NCI-H2227 (cell line): ENCODE results near the gene GUCY2C.
"Not testable (repeated sequence)": the region's sequence is repeated elsewhere in the genome, so short reads cannot be mapped to it uniquely, and the experiment has no call there.

Experiments
- DNase-seq: peaks from one replicate; lab custom pipeline; 2025; ENCODE audit not compliant: unreplicated experiment; lab: John Stamatoyannopoulos, UW

GUCY2C gene

DNA sequence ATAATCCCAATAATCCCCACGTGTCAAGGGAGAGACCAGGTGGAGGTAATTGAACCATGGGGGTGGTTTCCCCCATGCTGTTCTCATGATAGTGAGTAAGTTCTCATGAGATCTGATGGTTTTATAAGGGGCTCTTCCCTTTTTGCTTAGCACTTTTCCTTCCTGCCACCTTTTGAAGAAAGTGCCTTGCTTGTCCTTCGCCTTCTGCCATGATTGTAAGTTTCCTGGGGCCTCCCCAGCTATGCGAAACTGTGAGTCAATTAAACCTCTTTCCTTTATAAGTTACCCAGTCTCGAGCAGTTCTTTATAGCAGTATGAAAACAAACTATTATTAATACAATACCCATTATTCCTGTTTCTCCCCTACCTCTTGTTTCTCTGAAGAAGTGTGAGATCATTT, 14.2 kb downstream of the GUCY2C start:
- DNase-seq = not testable (repeated sequence)

GRCh38 chr12:14681625-14682024, 14.8 kb downstream of the GUCY2C start:
- DNase-seq = no peak

- DNase-seq = no peak
These were observed 15.2 kb downstream of the GUCY2C start for GRCh38 chr12:14681190-14681589.

DNA sequence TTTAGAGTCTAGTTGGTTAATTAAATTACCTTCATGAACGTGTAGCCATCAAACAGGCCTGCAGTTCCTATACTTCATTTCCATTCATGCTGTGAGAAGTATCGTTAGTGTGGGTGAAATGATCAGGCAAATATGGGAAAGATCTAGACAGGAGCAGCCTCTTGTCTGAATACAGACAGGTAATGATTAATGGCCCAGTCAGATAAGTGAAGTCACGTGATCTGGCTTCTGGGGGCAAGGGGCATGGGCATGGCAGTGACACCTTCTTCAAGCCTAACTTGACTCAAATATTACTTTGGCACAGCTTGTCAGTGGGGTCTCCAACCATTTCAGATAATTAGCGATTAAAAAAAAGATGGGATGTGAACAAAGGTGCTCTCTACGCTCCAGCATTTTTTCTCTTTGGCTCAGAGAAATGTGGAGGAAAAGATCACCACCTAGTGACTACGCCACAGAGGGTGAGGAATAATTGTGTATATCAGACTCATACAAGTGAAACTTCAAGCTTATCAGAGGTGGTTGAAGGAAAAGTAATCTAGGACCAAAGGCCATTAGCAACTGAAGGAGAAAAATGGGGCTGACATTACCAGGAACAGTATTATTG, 17.8 kb downstream of the GUCY2C start:
- DNase-seq = no peak

GRCh38 chr12:14668591-14668990, 27.8 kb downstream of the GUCY2C start:
- no peak for DNase-seq

DNA sequence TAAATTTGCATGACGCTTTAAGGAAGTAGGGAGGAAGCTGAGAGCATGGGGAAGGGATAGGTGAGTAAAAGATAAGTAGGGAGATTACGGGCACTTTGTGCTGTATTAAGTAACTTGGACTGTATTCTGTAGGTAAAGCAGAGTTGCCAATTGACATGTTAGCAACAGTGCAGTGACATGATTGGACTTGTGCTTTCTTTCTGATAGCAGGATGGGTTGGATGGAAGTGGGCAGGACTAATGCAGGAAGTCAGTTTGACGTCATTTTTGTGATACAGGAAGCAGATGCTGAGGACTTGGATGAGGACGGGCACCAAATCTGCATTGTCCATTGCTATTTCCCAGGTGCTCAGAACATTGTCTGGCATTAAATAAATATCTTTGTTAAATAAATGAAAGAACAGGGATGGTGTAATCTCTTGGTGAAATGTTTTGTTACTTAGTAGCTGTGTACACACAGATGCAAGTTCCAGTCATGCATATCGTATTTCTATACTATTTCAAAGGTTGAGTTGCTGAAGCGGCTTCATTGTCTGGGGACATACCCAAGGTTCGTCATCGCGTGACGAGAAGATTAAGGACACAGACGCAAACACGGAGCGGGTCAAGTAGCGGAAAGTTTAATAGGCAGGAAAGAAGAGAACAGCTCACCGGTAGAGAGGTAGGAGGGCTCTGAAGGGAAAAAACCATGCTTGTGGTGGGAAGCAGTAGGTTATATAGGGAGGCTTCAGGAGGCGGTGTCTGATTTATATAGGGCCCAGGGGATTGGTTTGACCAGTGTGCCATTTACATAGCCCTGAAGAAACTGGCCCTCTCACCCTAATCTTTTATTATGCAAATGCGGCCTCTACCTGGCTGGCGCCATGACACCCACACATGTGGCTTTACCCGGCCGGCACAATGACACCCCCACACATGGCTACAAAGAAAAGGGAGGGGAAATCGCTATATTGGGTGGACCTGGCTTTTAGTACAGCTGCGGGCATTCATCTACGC, 30.7 kb downstream of the GUCY2C start:
- DNase-seq = no peak

- peak; percentile 18 for DNase-seq
These were observed 31.9 kb downstream of the GUCY2C start for GRCh38 chr12:14664434-14665023.

DNA sequence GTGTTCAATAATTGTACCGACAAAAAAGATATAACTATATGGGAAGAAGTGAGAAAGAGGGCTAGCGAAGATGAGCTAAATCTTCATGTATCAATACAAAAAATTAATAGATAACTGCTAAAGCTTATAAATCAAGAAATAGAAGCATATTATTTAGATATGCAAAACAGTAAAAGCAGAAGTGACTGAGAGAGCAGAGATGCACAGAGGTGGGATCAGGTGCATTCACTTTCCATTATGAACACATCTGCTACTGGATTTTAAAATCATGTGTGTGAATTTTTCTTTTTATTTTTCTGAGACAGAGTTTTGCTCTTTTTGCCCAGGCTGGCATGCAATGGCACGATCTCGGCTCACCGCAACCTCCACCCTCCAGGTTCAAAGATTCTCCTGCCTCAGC, 33.4 kb downstream of the GUCY2C start:
- DNase-seq = no peak

DNA sequence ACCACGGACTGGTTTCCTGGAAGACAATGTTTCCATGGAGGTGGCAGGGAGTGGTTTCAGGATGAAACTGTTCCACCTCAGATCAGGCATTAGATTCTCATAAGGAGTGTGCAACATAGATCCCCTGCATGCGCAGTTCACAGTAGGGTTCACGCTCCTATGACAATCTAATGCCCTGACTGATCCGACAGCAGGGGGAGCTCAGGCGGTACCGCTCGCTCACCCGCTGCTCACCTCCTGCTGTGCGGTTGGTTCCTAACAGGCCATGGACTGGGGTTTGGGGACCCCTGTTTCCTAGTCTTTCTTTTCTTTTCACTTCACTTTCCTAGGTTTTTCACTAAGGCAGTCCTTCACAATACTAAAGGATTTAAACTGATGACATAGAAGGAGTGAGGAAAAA, 39.6 kb downstream of the GUCY2C start:
- DNase-seq = no peak

GRCh38 chr12:14655284-14655683, 41.1 kb downstream of the GUCY2C start:
- DNase-seq = no peak

DNA sequence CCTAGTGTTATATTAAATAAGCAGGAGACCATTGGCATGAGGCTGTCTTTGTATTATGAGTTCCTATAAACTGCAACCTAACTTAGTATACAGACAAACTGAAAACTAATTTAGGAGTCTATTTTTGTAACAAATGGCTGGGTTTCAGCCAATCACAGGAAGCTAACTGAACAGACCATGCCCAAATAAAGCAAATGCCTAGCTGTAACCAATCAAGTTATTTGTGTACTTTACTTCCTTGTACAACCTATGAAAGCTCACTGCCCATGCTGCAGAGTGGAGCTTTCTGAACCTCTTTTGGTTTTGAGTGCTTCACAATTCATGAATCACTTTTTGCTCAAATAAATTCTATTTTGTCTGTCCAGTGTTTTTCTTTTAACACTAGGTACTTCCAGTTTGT, 41.6 kb downstream of the GUCY2C start:
- DNase-seq = no peak

DNA sequence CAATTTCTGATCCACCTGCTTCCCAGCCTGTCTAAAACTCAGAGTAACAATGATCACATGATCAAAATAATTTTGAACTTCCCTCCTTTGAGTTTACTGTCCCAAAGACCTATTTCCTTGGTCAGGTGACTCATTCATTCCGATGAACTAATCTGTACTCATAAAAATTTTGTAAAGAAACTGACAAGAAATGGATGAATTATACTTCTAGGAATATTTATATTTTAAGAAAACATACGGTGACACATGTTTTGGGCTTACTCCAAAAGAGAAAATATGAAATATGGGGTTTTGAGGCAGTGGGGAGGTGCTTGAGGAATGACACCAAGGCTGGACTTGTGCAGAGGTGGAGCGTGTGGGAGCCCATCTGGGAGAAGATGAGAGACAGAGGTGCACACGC, 42.0 kb downstream of the GUCY2C start:
- DNase-seq = no peak

GRCh38 chr12:14652483-14652882, 43.9 kb downstream of the GUCY2C start:
- DNase-seq = no peak

DNA sequence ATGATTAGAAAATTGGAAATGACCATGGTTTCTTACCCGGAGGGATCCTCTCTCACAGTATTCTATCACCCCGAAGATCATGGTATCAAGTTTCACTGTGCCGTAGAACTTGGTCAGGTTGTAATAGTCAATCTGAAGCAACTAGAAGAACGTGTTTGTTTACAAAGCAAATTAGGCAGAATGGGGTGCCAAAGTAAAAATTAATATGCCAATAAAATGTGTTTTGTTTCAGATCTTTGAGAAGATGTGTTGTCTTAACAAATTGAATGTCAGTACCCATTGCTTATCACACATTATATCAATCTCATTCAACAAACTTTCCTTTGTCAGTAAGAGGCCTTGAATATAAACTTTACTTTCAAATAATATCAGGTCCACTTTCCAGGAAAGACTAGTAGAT, 45.0 kb downstream of the GUCY2C start:
- DNase-seq = no peak

DNA sequence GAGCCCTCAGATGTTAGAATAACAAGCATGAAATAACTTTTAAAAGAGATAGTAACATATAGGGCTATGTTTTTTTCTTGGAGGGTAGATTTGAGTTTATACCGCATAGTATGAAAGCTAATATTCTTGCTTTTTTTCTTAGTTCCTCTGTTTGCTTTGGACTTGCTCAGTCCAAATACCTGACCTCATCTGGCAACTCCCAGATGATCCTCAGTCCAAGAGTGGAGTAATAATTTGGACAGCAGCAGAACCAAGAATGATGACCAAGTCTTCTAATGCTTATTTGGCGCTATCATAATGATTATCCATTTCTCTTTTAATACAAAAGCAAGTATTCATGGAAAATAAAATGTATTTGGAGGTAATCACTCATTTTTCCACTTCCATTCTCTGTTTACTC, 45.6 kb downstream of the GUCY2C start:
- no peak for DNase-seq

GRCh38 chr12:14647028-14647750, 49.2 kb downstream of the GUCY2C start:
- no peak for DNase-seq

DNA sequence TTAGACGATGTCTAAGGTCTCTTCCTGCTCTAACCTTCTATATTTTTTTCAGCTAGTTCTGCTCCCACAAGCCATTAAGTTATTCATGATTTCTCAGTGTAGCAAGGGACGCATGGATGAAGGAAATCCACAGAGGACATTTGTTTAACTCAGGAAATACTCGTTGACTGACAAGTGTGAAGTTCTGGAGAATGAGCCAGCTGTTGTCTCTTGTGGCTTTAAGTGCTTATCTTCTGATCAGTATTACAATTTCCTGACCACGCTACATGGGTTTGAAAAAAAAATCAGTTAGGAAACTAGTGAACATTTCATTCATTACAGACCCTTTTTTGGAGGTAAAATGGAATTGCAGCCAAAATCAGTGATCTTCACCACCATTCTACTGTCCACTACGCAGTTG, 53.1 kb downstream of the GUCY2C start:
- no peak for DNase-seq

DNA sequence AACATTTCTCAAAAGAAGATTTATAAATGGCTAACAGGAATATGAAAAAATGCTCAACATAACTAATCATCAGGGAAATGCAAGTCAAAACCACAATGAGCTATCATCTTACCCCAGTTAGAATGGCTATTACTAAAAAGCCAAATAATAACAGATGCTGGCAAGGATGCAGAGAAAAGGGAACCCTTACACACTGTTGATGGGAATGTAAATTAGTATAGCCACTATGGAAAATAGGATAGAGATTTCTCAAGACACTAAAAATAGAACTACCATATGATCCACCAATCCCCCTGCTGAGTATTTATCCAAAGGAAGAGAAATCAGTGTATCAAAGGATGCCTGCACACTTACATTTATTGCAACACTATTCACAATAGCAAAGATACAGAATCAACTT, 58.3 kb downstream of the GUCY2C start:
- no peak for DNase-seq

DNA sequence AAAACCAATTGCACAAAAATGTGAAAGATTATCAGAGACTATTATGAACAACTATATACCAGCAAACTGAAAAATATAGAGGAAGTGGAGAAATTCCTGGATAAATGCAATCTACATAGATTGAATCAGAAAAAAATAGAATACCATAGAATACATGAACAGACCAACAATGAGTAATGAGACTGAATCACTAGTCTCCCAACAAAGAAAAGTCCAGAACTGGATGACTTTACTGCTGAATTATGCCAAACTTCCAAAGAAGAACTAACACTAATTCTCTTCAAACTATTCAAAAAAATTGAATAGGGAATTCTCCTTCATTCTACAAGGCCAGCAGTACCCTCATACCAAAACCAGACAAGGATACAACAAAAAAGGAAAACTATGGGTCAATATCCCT, 60.6 kb downstream of the GUCY2C start:
- no peak for DNase-seq

DNA sequence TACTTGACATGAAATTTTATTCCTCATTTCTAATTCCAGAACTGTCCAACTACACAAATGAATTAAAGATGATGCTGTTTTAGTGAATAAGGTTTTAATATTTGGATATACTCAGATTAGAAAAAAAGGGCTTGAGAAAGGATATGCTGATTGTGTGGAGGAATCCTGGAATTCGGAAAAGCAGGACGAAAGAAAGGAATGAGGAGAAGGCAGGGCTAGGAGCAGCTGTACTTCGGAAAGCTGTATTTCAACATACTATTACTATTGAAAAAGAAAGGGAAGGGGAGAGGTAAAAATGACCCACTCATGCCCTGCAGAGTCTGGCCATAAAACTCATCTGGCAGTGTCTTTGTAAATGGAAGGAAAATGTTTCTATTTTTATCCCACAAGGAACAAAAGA, 65.6 kb downstream of the GUCY2C start:
- DNase-seq = no peak
